Thyroid gland (tissue), 4 donors: ENCODE measurements around the gene NHLH2. TPM values are rescaled to one million over a fixed set of nuclear protein-coding genes. Genes with fewer than 3 reads are reported as not detected.

Experiments used
- DNase-seq, 2 donors: peaks; one replicate each; pipeline ENCODE4 v3.0.0-alpha.2; 2019
- H3K27ac ChIP-seq, 3 donors: fragments of 200-600 bp; sonication (generic); 1 replicate in 2 of 3; 2 replicates in 1 of 3; pipeline ENCODE4 v1.5.1; 2016 to 2019; ENCODE audit warnings: mild to moderate bottlenecking in 1 of 3, moderate library complexity in 1 of 3
- H3K27me3 ChIP-seq: fragments of 200-600 bp; sonication (generic); one replicate; pipeline ENCODE4 v1.5.1; 2019
- H3K36me3 ChIP-seq, 2 donors: fragments of 200-600 bp; sonication (generic); one replicate each; pipeline ENCODE4 v1.5.1; 2016 to 2019
- H3K4me1 ChIP-seq, 2 donors: fragments of 200-600 bp; sonication (generic); one replicate each; pipeline ENCODE4 v1.5.1; 2017 to 2019
- H3K4me3 ChIP-seq, 3 donors: fragments of 200-600 bp; sonication (generic); replicated peaks in 1 of 3; 1 replicate in 2 of 3; 2 replicates in 1 of 3; pipeline ENCODE4 v1.5.1; 2016; ENCODE audit warnings: mild to moderate bottlenecking in 1 of 3
- H3K9me3 ChIP-seq: fragments of 200-600 bp; sonication (generic); one replicate; pipeline ENCODE4 v1.5.1; 2017
- CTCF ChIP-seq, 6 experiments: fragments of 200-600 bp in 3 of 6; fragments of 450-650 bp in 3 of 6; sonication (generic) in 3 of 6; IDR thresholded peaks; one replicate each; pipeline ENCODE4 v1.5.1; 2016 to 2019; ENCODE audit warnings: antibody characterized with exemption in 6 of 6, mild to moderate bottlenecking in 2 of 6, inconsistent platforms in 1 of 6, moderate library complexity in 1 of 6
- POLR2A ChIP-seq, 2 donors: fragments of 450-650 bp; IDR thresholded peaks; one replicate each; pipeline ENCODE4 v1.6.1; 2017; ENCODE audit warnings: antibody characterized with exemption in 2 of 2, mild to moderate bottlenecking in 2 of 2, moderate library complexity in 1 of 2
- WGBS, 2 donors: methylation state at CpG; one replicate each; pipeline ENCODE4 v1.1.5; 2017; 5-methylcytosine and 5-hydroxymethylcytosine counted together
- intact Hi-C: fragments of 100-400 bp; cut with DNase I; formaldehyde crosslinking; loops from one replicate; pipeline ENCODE4 v1.15.1; 2023
- total RNA-seq, 4 donors: library from RNA; depleted of rRNA; stranded (reverse); fragments of >200 nt; gene quantifications; one replicate each; pipeline ENCODE4 v1.2.3, GENCODE V29; 2016

NHLH2 gene
- total RNA-seq, 4 donors from 2014 or later: not detected

GRCh38 chr1:115832651-115833050, 8.3 kb downstream of the NHLH2 start:
- Histone ChIP-seq H3K4me1 (peaks cover 10 to 13% of the 10 kb centered on the region in 2 donors), H3K36me3 (no peaks in the 10 kb centered on the region), H3K27me3 (peaks cover 4% of the 10 kb centered on the region), H3K27ac (no peak overlapping the region), H3K4me3 (no peak overlapping the region), H3K9me3 (no peaks in the 10 kb centered on the region)
- TF ChIP-seq CTCF (IDR thresholded peaks at IDR 0.05): no peak
- no peak for TF ChIP-seq POLR2A (IDR thresholded peaks at IDR 0.05)
- WGBS, 2 donors: 87 to 93% methylated on average over 8 of the region's 8 CpGs
- intact Hi-C loops: no loop called here
- no peak for DNase-seq

GRCh38 chr1:115830963-115831362, 10.0 kb downstream of the NHLH2 start:
- H3K4me3 ChIP-seq: no peak overlapping the region
- intact Hi-C loops: no loop called here
- H3K4me1 ChIP-seq: peaks cover 7 to 11% of the 10 kb centered on the region in 2 donors
- H3K27ac ChIP-seq: no peak overlapping the region
- no peaks in the 10 kb centered on the region for H3K27me3 ChIP-seq
- no peaks in the 10 kb centered on the region for H3K36me3 ChIP-seq
- TF ChIP-seq POLR2A (IDR thresholded peaks at IDR 0.05) (no peak), CTCF (IDR thresholded peaks at IDR 0.05) (no peak)
- no peaks in the 10 kb centered on the region for H3K9me3 ChIP-seq
- WGBS, 2 donors: 82 to 83% methylated on average over 3 of the region's 3 CpGs
- no peak for DNase-seq

GRCh38 chr1:115829947-115830346, 11.0 kb downstream of the NHLH2 start:
- Histone ChIP-seq H3K36me3 (no peaks in the 10 kb centered on the region), H3K4me1 (peaks cover 7 to 11% of the 10 kb centered on the region in 2 donors), H3K27ac (no peak overlapping the region), H3K4me3 (no peak overlapping the region), H3K9me3 (no peaks in the 10 kb centered on the region), H3K27me3 (no peaks in the 10 kb centered on the region)
- no peak for DNase-seq
- intact Hi-C loops: no loop called here
- 88 to 90% methylated on average over 3 of the region's 3 CpGs for WGBS, 2 donors
- no peak for TF ChIP-seq CTCF (IDR thresholded peaks at IDR 0.05)
- no peak for TF ChIP-seq POLR2A (IDR thresholded peaks at IDR 0.05)

- no peak for DNase-seq
- Histone ChIP-seq H3K9me3 (no peaks in the 10 kb centered on the region), H3K4me1 (peaks cover 7 to 11% of the 10 kb centered on the region in 2 donors), H3K27me3 (no peaks in the 10 kb centered on the region), H3K27ac (no peak overlapping the region), H3K36me3 (no peaks in the 10 kb centered on the region), H3K4me3 (peak overlapping the region in 1 of 3 donors; percentile 31)
- intact Hi-C loops: no loop called here
- WGBS, 2 donors: 82 to 85% methylated on average over 20 of the region's 20 CpGs
- TF ChIP-seq POLR2A (IDR thresholded peaks at IDR 0.05) (no peak), CTCF (IDR thresholded peaks at IDR 0.05) (no peak)
Observed at GRCh38 chr1:115829023-115829674, 11.8 kb downstream of the NHLH2 start.

GRCh38 chr1:115828101-115829022, 12.6 kb downstream of the NHLH2 start:
- H3K4me1 ChIP-seq: peaks cover 7 to 11% of the 10 kb centered on the region in 2 donors
- H3K36me3 ChIP-seq: no peaks in the 10 kb centered on the region
- H3K4me3 ChIP-seq: peak overlapping the region; percentile 12 to 31 (median 29)
- no peaks in the 10 kb centered on the region for H3K9me3 ChIP-seq
- TF ChIP-seq POLR2A (IDR thresholded peaks at IDR 0.05) (no peak), CTCF (IDR thresholded peaks at IDR 0.05) (no peak)
- 8 to 11% methylated on average over 27 to 40 of the region's 80 CpGs for WGBS, 2 donors
- DNase-seq: peak in 1 of 2 donors; percentile 22
- H3K27ac ChIP-seq: no peak overlapping the region
- no peaks in the 10 kb centered on the region for H3K27me3 ChIP-seq
- intact Hi-C loops: no loop called here
